BE2C (cell line): Measurements from ENCODE around the gene GASK1A.

Experiments used
- DNase-seq: peaks from one replicate; pipeline ENCODE4 v3.0.0-alpha.2; 2020
- H3K27me3 ChIP-seq: fragments of 250-450 bp; sonication (Bioruptor Pico); 2 replicates; pipeline ENCODE4 v1.5.1; 2020; ENCODE audit warnings: mild to moderate bottlenecking
- H3K36me3 ChIP-seq: fragments of 250-450 bp; sonication (Bioruptor Pico); 2 replicates; pipeline ENCODE4 v1.5.1; 2020; ENCODE audit warnings: mild to moderate bottlenecking
- H3K4me1 ChIP-seq: fragments of 250-450 bp; sonication (Bioruptor Pico); 2 replicates; pipeline ENCODE4 v1.5.1; 2020
- H3K4me3 ChIP-seq: 2 replicates; pipeline ENCODE4 v1.5.1; 2011; ENCODE audit warnings: low read depth, low read length
- H3K9me3 ChIP-seq: fragments of 250-450 bp; sonication (Bioruptor Pico); 2 replicates; pipeline ENCODE4 v1.5.1; 2020
- CTCF ChIP-seq: IDR thresholded peaks from 2 replicates; pipeline ENCODE4 v1.5.1; 2012; ENCODE audit warnings: mild to moderate bottlenecking, low read depth, low read length

The GASK1A gene

GRCh38 chr3:43004282-43004681 is 25.2 kb downstream of the GASK1A start:
- no peak overlapping the region for H3K4me3 ChIP-seq
- no peaks in the 10 kb centered on the region for H3K9me3 ChIP-seq
- no peak for DNase-seq
- H3K36me3 ChIP-seq = no peaks in the 10 kb centered on the region
- no peaks in the 10 kb centered on the region for H3K4me1 ChIP-seq
- no peaks in the 10 kb centered on the region for H3K27me3 ChIP-seq
- TF ChIP-seq CTCF = no peak

GRCh38 chr3:43005253-43005652 is 26.1 kb downstream of the GASK1A start:
- H3K9me3 ChIP-seq = no peaks in the 10 kb centered on the region

GRCh38 chr3:43005981-43006380 is 26.9 kb downstream of the GASK1A start:
- DNase-seq = no peak
- no peaks in the 10 kb centered on the region for H3K9me3 ChIP-seq
- TF ChIP-seq CTCF = no peak
- no peaks in the 10 kb centered on the region for H3K4me1 ChIP-seq
- no peak overlapping the region for H3K4me3 ChIP-seq
- H3K27me3 ChIP-seq = no peaks in the 10 kb centered on the region
- no peaks in the 10 kb centered on the region for H3K36me3 ChIP-seq

More at GRCh38 chr3:43005253-43005652, 26.1 kb downstream of the GASK1A start:
- no peak overlapping the region for H3K4me3 ChIP-seq
- no peaks in the 10 kb centered on the region for H3K4me1 ChIP-seq
- no peak for TF ChIP-seq CTCF
- H3K36me3 ChIP-seq = no peaks in the 10 kb centered on the region
- no peaks in the 10 kb centered on the region for H3K27me3 ChIP-seq
- DNase-seq = no peak

- no peaks in the 10 kb centered on the region for H3K4me1 ChIP-seq
- H3K9me3 ChIP-seq = no peaks in the 10 kb centered on the region
- no peak overlapping the region for H3K4me3 ChIP-seq
- no peak for DNase-seq
- H3K27me3 ChIP-seq = no peaks in the 10 kb centered on the region
- no peak for TF ChIP-seq CTCF
- no peaks in the 10 kb centered on the region for H3K36me3 ChIP-seq
These were observed 27.7 kb downstream of the GASK1A start for GRCh38 chr3:43006825-43007224.

GRCh38 chr3:43009547-43009946 is 30.4 kb downstream of the GASK1A start:
- H3K4me1 ChIP-seq = no peaks in the 10 kb centered on the region
- no peak for DNase-seq
- no peaks in the 10 kb centered on the region for H3K9me3 ChIP-seq
- H3K27me3 ChIP-seq = no peaks in the 10 kb centered on the region
- no peaks in the 10 kb centered on the region for H3K36me3 ChIP-seq
- no peak overlapping the region for H3K4me3 ChIP-seq
- no peak for TF ChIP-seq CTCF

GRCh38 chr3:43010638-43011037 is 31.5 kb downstream of the GASK1A start:
- H3K9me3 ChIP-seq = no peaks in the 10 kb centered on the region
- H3K27me3 ChIP-seq = no peaks in the 10 kb centered on the region
- DNase-seq = no peak
- H3K4me1 ChIP-seq = no peaks in the 10 kb centered on the region
- TF ChIP-seq CTCF = no peak
- H3K36me3 ChIP-seq = no peaks in the 10 kb centered on the region
- H3K4me3 ChIP-seq = no peak overlapping the region
